AG04450 (cell line): ENCODE measurements around the gene EEF1A2. TPM values are rescaled to one million over a fixed set of nuclear protein-coding genes. Genes with fewer than 3 reads are reported as not detected.

Experiments
- CTCF ChIA-PET: fragments of 300-600, 350-600 bp; formaldehyde crosslinking; extraction: SDS; loops from one replicate; lab custom pipeline; 2022; ENCODE audit warnings: antibody characterized with exemption, inconsistent platforms; lab: Charles Lee
- POLR2A ChIA-PET: fragments of 350-600 bp; formaldehyde crosslinking; extraction: SDS; loops from one replicate; lab custom pipeline; 2021; ENCODE audit warnings: antibody characterized with exemption, inconsistent platforms; lab: Yijun Ruan, JAX
- DNase-seq: peaks from one replicate; pipeline ENCODE4 v3.0.0-alpha.2; 2011; ENCODE audit warnings: low read depth, low spot score
- H3K27ac ChIP-seq: one replicate; pipeline ENCODE4 v1.5.1; 2012; ENCODE audit warnings: low read depth, low read length, control low read depth
- H3K27me3 ChIP-seq: one replicate; pipeline ENCODE4 v1.6.0; 2012; ENCODE audit warnings: low read length; ENCODE audit not compliant: control insufficient read depth, insufficient read depth
- H3K4me3 ChIP-seq: 2 replicates; pipeline ENCODE4 v1.5.1; 2011; ENCODE audit warnings: mild to moderate bottlenecking, low read depth, low read length, control low read depth
- H3K9me3 ChIP-seq: 2 replicates; pipeline ENCODE4 v1.5.1; 2012; ENCODE audit warnings: low read length; ENCODE audit not compliant: control insufficient read depth, insufficient read depth
- polyA minus RNA-seq: library from RNA; depleted of rRNA, polyadenylated mRNA; stranded (reverse); fragments of >200 nt; gene quantifications from 2 replicates; pipeline ENCODE4 v1.2.3, GENCODE V29; 2011; rRNA and poly(A)+ RNA removed
- polyA plus RNA-seq: library from polyadenylated mRNA; depleted of rRNA; stranded (reverse); fragments of >200 nt; gene quantifications from 2 replicates; pipeline ENCODE4 v1.2.3, GENCODE V29; 2011; rRNA removed
- TF ChIP-seq, protein P1 (sequence below): IDR thresholded peaks from 2 replicates; pipeline ENCODE4 v1.5.1; 2011; ENCODE audit warnings: low read depth, low read length, control low read depth, inconsistent platforms

The EEF1A2 gene
- polyA plus RNA-seq: 0.94 and 0.99 TPM in 2 replicates
- 1.1 and 5.2 TPM in 2 replicates for polyA minus RNA-seq

DNA sequence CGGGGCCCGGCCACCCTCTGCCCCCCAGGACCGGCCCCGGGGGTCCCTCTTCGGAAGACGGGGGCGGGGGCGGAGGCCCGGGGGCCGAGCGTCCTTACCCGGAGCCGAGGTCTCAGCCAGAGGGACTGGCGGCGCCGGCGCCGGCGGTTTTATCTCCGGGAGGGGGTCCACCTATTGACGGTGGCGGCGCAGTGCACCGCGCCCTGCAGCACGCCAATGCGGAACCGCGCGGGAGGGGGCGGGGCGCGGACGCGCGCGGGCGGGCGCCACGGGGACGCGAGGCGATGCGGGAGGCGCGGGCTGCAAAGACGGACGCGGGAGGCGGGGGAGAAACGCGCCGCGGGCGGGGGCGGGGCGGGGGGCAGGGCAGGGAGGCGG is at the start of gene EEF1A2:
EEF1A2 (minus strand) TSS at position 124 of the 378 bp plus-strand sequence. CDS start 1,320 bp downstream, outside the sequence.
- ChIA-PET POLR2A (no interaction called here), CTCF (no interaction called here)
- Histone ChIP-seq H3K27me3 (peaks cover 38% of the 10 kb centered on the region), H3K27ac (no peak within 1 kb of the TSS), H3K9me3 (no peaks in the 10 kb centered on the region; the same call in 1 of the 2 replicates), H3K4me3 (peak within 1 kb of the TSS; percentile 25; the same call in 1 of the 2 replicates)
- TF ChIP-seq, protein P1, sequence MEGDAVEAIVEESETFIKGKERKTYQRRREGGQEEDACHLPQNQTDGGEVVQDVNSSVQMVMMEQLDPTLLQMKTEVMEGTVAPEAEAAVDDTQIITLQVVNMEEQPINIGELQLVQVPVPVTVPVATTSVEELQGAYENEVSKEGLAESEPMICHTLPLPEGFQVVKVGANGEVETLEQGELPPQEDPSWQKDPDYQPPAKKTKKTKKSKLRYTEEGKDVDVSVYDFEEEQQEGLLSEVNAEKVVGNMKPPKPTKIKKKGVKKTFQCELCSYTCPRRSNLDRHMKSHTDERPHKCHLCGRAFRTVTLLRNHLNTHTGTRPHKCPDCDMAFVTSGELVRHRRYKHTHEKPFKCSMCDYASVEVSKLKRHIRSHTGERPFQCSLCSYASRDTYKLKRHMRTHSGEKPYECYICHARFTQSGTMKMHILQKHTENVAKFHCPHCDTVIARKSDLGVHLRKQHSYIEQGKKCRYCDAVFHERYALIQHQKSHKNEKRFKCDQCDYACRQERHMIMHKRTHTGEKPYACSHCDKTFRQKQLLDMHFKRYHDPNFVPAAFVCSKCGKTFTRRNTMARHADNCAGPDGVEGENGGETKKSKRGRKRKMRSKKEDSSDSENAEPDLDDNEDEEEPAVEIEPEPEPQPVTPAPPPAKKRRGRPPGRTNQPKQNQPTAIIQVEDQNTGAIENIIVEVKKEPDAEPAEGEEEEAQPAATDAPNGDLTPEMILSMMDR: no peak
- DNase-seq: no peak

DNA sequence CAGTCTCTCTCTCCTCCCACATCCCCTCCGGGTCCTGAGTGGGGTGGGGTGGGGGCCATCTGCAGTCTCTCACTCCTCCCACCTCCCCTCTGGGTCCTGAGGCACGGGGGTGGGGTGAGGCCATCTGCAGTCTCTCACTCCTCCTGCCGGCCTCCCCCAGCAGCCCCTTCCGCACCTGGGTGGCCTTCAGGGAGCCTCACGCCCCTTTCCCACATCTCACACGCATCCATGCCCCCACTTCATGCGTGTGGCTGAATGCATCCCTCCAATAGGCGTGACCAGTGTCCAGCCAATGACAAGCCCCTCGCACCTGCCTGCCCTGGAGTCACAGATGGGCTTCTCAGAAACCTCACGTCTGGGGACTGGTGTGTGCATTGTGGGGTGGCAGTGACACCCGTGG is 49.7 kb upstream of the EEF1A2 start:
- H3K27me3 ChIP-seq: peaks cover 35% of the 10 kb centered on the region
- no peak overlapping the region for H3K27ac ChIP-seq
- TF ChIP-seq, protein P1: no peak
- POLR2A ChIA-PET: interaction anchor here (1.2 kb wide), 1 partner anchor 28 kb away, joined by 5 read pairs; the partner anchor contains the start of gene PPDPF
- DNase-seq: no peak
- H3K4me3 ChIP-seq: no peak overlapping the region
- CTCF ChIA-PET: no interaction called here
- peaks cover 6% of the 10 kb centered on the region; the same call in 1 of the 2 replicates for H3K9me3 ChIP-seq

DNA sequence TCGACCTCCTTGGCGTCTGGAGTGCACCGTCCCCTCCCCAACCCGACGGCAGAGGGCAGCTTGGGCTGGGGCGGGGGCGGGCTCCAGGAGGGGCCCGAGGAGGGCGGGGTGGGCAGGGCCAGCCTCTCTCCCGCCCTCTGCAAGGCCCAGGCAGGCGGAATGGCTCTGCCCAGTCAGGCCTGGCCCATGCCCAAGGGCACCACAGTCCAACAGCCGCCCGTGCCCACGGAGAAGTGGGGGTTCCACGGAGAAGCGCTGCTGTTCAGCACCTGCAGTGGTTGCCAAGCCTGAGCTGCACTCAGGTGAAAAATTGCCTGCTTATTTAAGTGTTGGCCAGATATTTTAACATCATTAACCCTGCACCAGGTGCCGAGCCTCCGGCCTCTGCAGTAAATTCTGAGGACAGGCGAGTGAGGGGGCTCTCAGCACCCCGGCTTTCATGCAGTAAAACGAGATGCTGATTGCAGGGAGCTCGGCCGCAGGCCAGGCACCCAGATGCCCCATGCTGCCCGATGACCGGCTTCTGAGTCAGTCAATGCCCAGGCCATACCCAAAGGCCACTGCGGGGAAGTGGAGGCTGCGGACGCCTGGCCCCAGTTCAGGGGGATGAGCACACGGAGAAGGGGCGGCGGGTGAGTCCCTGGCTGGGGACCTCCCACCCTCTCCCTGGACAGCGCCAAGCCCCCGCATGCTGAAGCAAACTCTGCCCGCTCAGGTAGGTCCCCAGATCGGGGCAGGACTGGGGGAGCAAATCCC is 49.0 kb upstream of the EEF1A2 start, which contains the start of gene SRMS:
SRMS (minus strand) TSS at position 25 of the 756 bp plus-strand sequence. CDS start 286 bp downstream, outside the sequence.
- TF ChIP-seq, protein P1: no peak
- Histone ChIP-seq H3K9me3 (no peaks in the 10 kb centered on the region; the same call in 1 of the 2 replicates), H3K27me3 (peaks cover 33% of the 10 kb centered on the region), H3K27ac (no peak within 1 kb of the TSS), H3K4me3 (no peak within 1 kb of the TSS)
- CTCF ChIA-PET: no interaction called here
- no peak for DNase-seq
- POLR2A ChIA-PET: interaction anchor here (1.2 kb wide), 1 partner anchor 27 kb away, joined by 5 read pairs; the partner anchor contains the start of gene PPDPF

GRCh38 chr20:63546956-63547724 is 48.3 kb upstream of the EEF1A2 start:
- Histone ChIP-seq H3K4me3 (no peak overlapping the region), H3K27me3 (peaks cover 33% of the 10 kb centered on the region), H3K27ac (no peak overlapping the region), H3K9me3 (no peaks in the 10 kb centered on the region; the same call in 1 of the 2 replicates)
- ChIA-PET POLR2A (no interaction called here), CTCF (interaction anchor here (1.0 kb wide), 1 partner anchor 9 kb away, joined by 3 read pairs; no protein-coding TSS in a partner anchor)
- TF ChIP-seq, protein P1: no peak
- DNase-seq: no peak
